ENCODE results near the gene RPL22. TPM values are rescaled to one million over a fixed set of nuclear protein-coding genes. Genes with fewer than 3 reads are reported as not detected.

RPL22 gene
- total RNA-seq, 1 donor from 2014 or later: 109 TPM

DNA sequence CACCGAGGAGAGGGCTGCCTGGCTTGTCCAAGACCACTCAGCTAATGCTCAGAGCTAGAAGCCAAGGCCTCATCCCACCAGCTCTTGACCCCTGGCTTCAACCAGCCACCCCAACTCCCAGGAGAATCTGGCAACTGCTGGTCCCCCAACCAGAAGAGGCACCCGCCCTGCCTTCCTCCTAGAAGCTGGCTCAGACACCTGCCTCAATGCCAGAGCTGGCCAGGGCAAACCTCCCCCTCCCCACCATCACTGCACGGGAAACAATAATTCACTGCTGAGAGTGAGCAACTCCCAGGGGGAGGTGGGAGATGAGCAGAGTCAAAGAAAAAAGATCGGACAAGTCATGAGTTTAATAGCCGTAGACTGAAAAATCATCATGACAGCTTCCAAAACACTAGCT lies 22.6 kb downstream of the RPL22 start:
- no peak for ATAC-seq
- DNase-seq (ENCODE audit: low spot score): no peak

- no peak for ATAC-seq
- no peak for DNase-seq (ENCODE audit: low spot score)
Observed at GRCh38 chr1:6175411-6175828, 24.0 kb downstream of the RPL22 start.

- DNase-seq (ENCODE audit: low spot score) (no peak), ATAC-seq (no peak)
Observed at GRCh38 chr1:6174621-6175410, 24.6 kb downstream of the RPL22 start.

GRCh38 chr1:6172549-6172948 lies 26.8 kb downstream of the RPL22 start:
- ATAC-seq (no peak), DNase-seq (ENCODE audit: low spot score) (no peak)

- ATAC-seq: no peak
- no peak for DNase-seq (ENCODE audit: low spot score)
Observed at GRCh38 chr1:6171548-6172124, 27.8 kb downstream of the RPL22 start.

DNA sequence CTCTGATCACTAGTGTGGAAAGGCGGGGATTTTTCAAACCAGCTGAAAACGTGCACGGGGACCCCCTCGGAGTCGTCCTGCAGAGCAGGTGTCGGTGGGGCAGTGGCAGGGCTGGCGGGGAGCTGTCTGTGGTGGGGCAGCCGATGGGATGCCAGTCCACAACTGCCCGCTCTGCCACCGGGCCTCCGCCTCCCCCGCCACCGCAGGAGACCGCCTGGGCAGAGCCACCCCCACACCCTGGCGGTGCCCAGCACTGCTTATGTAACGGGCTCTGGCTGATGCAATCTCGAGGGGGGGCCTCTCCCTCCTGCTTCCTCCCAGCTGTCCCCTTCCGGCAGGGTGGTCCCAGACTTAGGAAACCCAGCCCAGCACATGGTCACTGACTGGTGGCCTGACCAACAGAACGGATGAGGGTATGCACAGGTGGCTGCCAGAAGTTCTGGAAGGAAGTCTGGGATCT lies 28.6 kb downstream of the RPL22 start:
- DNase-seq (ENCODE audit: low spot score) (no peak), ATAC-seq (no peak)

DNA sequence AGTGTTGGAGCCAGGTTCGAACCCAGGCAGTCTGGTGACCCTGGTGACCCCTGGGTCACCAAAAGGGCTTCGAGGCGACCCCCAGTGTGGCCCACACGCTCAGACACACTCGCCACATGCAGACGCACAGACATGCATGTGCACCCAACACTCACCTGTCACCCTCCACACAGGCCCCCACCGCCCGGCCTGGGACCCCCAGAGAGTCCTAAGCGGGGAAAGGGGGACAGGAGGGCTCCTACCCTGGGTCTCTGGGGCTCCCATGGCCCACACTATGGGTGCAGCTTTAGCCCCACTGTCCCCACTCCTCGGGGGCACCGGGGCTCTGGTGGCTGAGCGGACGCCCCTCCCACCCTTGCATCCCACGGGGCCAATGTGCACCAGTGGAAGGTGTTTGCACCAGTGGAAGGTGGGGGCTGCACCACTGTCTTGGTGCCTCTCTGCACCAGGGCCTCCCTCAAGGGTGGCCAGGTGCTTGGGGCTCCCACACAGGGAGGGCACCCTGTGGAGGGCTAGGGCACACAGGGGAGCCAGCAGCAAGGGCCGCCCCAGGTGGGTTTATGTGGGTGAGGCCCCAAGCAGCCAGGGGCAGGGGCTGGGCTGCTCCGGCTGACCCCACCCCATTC lies 29.2 kb downstream of the RPL22 start:
- ATAC-seq (no peak), DNase-seq (ENCODE audit: low spot score) (no peak)

DNA sequence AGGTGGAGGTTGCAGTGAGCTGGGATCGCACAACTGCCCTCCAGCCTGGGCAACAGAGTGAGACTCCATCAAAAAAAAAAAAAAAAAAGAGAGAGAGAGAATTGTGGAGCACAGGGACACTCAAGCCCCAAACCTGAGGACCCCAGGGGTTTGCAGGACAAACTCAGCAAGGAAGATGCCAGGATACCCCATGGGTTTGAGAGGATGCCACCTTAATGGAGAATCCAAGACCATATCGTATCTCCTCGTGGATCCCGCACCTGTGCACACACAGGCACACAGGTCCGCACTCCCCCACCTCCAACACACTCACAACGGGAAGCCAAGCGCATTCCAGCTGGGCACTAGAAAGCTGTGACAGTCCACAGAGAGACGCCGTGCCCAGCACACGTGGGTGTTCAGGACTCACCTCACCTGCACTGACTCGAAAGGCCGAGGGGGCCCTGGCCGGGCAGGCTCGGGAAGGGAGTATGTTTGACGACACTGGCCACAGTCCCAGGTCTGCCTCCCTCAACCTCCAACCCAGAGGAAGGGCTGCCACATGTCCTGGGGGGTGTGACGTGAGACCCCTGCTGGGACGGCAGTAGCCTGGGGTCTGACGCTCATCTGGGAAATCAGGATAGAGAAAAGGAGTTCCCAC lies 30.3 kb downstream of the RPL22 start:
- DNase-seq (ENCODE audit: low spot score) (no peak), ATAC-seq (no peak)

DNA sequence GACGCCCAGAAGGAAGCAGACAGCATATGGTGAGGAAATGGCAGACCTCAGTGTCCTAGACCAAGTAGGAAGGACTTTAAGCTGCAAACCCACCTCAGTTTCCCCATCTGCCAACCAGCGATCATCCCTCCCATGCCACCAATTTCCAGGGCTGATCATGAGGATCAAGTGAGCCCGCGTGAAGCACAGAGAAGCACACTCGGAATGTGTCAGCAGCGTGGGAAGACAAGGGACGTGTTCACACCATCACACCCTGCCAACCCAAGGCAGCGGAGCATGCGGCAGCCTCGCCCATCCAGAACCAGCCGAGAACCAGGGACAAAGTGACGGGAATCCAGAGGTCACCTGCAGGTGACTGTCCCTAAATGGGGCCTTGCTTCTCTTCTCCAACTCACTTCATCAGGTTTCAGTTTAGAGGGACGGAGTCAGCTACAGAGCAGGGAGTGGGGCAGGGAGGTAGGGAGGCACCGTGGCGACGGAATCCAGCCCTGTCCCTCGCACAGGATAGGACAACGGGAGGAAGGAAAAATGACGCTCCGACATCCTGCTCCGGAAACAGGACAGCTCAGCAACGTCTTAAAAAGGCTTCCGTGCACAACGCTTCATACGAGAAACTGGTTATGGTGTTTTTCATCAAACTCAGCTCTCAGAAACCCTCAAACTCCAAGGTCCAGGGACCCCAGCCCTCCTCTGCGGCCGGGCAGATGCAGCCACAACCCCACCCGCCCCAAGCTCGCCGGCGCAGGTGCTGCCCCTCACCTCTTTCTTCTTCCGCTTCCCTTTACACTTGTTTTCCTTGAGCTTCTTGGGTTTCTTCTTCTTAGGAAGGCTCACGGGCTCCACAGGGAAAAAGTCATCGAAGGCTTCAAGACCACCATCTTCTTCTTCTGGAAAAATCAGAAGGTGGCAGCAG lies 31.7 kb downstream of the RPL22 start:
- no peak for DNase-seq (ENCODE audit: low spot score)
- no peak for ATAC-seq

GRCh38 chr1:6166655-6167390 lies 32.6 kb downstream of the RPL22 start:
- DNase-seq (ENCODE audit: low spot score) (no peak), ATAC-seq (no peak)

GRCh38 chr1:6166221-6166620 lies 33.2 kb downstream of the RPL22 start:
- ATAC-seq (no peak), DNase-seq (ENCODE audit: low spot score) (no peak)

GRCh38 chr1:6165441-6165985 lies 33.9 kb downstream of the RPL22 start:
- ATAC-seq (no peak), DNase-seq (ENCODE audit: low spot score) (no peak)

GRCh38 chr1:6165027-6165426 lies 34.4 kb downstream of the RPL22 start:
- no peak for DNase-seq (ENCODE audit: low spot score)
- no peak for ATAC-seq

DNA sequence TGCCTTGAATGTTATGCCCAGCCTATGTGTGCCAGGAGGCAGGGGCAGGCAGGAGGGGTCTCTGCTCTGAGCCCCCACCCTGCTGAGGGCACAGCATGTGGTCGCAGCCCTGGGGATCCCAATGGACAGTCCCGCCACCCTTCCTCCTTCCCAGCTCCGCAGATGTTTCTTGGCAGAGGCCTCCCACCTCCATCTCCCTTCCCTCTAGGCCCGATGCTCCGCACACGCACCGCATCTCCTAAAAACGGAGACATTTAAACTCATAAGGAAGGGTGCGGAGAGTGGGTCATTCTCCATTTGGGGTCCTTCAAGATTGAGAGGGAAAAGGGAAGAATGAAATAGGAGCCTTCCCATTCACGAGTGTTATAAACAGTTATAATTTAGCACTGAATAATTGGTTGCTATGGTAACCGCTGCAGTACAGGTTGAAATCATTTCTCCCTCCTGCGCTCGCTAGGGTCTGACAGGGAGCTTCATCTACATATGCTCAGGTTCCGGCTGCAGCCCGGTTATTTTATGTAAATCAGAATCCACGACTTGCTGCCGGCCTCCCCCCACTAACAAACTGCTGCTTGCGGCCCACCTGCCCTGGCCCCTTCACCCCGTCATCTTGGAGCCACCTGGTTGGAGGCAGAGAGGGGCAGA lies 35.3 kb downstream of the RPL22 start:
- ATAC-seq (no peak), DNase-seq (ENCODE audit: low spot score) (no peak)

DNA sequence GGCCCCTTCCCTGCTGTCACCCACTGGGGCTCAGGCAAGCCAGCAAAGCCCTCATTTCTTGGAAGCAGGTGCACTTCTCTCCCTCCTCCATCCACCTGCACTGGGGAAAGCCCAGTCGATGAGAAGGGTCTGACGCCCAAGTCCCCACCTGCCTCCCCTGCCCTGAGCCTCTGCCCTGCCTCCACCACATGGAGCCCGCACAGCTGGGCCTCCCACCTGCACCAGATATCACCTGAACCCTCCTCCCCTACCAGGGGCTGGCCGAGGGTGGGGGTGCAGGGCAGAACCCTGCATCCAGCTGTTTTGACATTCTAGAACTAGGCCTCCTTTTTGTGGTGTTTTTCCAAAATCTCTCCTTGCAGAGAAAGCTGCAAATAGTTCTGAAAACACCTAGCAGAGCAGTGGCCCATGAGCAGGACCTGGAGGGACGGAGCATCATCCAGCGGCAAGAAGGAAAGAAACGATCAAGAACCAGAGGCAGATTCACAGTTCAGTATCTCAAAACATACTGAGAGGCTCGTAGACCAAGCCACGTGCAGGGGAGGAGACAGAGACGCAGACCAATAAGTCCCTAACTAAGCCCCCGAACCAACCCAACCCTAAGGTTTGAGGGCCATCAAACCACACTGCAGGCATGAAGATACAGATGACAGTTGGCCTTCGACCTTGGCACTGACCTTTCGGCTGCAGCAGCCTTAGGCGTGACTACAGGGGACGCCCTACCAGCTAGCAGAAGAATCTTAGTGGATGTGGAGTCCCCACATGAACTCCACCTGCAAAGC lies 36.0 kb downstream of the RPL22 start:
- ATAC-seq: no peak

DNA sequence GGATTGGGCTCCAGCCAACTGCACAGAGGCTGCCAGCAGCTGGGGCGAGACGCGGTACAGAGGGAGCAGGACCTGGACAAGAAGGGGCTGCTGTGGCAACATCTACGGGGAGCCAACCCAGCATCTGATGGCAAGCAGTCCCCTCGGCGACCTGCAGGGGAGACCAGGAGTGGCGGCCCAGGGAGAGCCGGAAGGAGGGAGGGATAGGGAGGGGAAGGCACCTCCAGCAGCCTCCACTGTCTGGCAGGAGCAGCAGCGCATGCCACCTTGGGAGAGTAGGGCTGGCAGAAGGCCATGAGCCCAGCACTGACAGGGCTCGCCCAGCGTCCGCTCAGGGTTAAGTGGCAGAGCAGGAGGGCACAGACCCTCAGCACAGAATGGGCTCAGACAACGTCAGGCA lies 36.6 kb downstream of the RPL22 start:
- ATAC-seq (no peak), DNase-seq (ENCODE audit: low spot score) (no peak)

More for the DNA sequence above, 36.0 kb downstream of the RPL22 start:
- no peak for DNase-seq (ENCODE audit: low spot score)

- DNase-seq (ENCODE audit: low spot score) (no peak), ATAC-seq (no peak)
Observed at GRCh38 chr1:6162341-6162740, 37.1 kb downstream of the RPL22 start.

- DNase-seq (ENCODE audit: low spot score) (no peak), ATAC-seq (no peak)
Observed at GRCh38 chr1:6158181-6158580, 41.2 kb downstream of the RPL22 start.

All from left lobe of liver (tissue), 2 donors.